HG02840 (cell line): ENCODE measurements around the gene ETF1.
A peak's percentile ranks its signal among the peaks of the same experiment; 100 is the strongest.

Source experiments
- ATAC-seq: cut with Tn5 transposase; IDR thresholded peaks from one replicate; pipeline ENCODE4 v1.9.1; 2021; ENCODE audit warnings: mild to moderate bottlenecking, moderate library complexity, moderate number of reproducible peaks; ENCODE audit not compliant: unreplicated experiment, low FRiP score

The ETF1 gene

DNA sequence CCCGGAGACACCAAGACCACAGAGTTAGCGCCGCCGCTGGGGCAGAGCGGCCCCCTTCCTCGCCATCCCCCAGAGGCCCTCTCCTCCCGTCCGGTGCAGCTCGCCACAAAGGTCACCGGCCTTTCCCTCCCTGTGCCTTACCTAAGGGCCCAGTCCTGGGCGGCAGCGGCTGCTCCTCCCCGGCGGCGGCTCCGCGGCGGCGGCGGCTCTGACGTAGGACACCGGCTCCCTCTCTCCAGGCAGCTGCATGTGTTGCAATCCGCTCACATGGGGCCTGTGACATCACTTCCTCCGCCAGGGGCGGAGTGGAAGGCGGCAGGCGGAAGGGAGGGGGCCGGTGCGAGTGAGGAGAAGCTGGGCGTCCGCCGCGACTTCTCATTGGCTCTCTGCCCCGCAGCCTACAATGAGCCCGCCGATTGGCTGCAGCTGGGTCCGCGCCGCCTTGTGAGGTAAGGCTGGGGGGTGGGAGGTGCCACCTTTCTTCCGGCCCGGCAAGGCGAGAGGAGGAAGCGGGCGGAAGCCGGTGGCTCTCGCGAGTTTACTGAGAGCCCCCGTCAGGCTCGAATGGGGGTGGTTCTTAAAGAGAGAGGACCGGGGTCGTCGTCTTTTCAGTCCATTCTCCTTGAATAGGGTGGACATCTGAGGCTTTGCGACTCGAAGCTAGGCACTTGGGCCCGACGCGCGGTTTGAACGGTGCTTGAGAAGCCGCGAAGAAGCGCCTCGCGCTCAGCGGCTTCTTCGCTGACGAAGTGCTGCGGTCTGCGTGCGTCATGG, at the start of gene ETF1:
ETF1 (minus strand) TSS at position 281 of the 774 bp plus-strand sequence. CDS start 318 bp downstream, outside the sequence.
- ATAC-seq, result peak; percentile 91

DNA sequence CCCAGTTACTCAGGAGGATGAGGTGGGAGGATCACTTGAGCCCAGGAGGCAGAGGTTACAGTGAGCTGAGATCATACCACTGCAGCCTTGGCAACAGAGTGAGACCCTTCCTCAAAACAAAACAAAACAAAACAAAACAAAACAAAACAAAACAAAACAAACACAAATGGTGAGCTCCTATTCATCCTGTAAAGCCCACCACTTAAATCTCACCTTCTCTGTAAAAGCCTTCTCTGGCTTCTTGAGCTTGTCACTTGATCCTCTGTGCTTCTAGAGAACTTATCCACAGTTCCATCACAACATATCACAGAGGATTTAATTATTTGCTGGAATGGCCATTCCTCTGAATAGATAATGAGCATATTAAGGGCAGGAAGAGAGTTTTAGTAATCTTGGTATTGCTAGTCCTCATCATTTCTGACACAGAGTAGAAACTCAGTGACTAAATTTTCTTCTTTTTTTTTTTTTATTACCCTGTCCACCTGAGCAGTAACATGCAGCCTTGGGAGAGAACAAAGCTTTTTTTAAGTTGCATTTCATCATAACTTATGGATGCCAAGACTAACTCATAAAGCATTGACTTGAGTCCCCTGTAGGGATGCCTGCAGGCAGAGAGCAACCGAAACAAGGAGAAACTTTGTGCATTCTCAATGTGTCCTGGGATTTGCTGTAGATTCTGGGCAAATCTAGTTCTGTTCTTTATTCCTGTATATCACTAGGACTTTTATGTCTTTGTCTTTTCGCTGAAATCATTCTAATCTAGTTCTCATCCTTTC, 45.2 kb upstream of the ETF1 start:
- no peak for ATAC-seq

- ATAC-seq, result no peak
These were observed 42.1 kb upstream of the ETF1 start for GRCh38 chr5:138585157-138585556.

- ATAC-seq, result no peak
These were observed 41.1 kb upstream of the ETF1 start for GRCh38 chr5:138583984-138584637.

- no peak for ATAC-seq
These were observed 39.9 kb upstream of the ETF1 start for GRCh38 chr5:138582959-138583358.

- no peak for ATAC-seq
These were observed 37.7 kb upstream of the ETF1 start for GRCh38 chr5:138580777-138581176.

GRCh38 chr5:138580001-138580400, 37.0 kb upstream of the ETF1 start:
- no peak for ATAC-seq

DNA sequence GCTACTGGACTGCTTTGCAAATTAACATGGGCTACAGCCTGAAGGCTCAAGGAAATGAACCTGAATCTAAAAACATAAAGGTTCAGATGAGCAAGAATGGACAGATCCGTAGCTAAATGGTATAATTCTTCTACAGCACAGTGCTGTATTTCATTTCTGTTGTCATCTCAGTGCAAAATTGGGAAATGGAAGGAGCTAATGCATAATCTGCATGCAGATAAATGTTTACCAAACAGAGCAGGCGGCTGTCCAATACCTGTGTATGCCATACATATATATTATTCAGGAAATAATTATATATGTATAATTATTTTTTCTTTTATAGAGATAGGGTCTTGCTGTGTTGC, 36.5 kb upstream of the ETF1 start:
- no peak for ATAC-seq

GRCh38 chr5:138577452-138577851, 34.4 kb upstream of the ETF1 start:
- ATAC-seq, result no peak

GRCh38 chr5:138575194-138576015, 32.4 kb upstream of the ETF1 start, which contains the start of gene HSPA9:
Gene HSPA9 (minus strand): TSS chr5:138575401. CDS start chr5:138575318, 83 bp downstream.
- ATAC-seq, result peak; percentile 89

- ATAC-seq, result no peak
These were observed 31.7 kb upstream of the ETF1 start for GRCh38 chr5:138574744-138575193.

GRCh38 chr5:138573949-138574670, 31.1 kb upstream of the ETF1 start:
- no peak for ATAC-seq

DNA sequence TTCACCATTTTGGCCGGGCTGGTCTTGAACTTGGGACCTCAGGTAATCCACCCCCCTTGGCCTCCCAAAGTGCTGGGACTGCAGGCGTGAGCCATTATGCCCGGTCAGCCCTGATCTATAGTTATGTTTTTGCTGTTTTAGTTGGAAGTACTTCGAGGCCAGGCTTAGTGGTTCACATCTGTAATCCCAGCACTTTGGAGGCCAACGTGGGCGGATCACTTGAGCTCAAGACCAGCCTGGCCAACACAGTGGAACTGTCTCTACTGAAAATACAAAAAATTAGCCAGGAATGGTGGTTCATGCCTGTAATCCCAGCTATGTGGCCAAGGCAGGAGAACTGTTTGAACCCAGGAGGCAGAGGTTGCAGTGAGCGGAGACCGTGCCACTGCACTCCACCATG, 30.2 kb upstream of the ETF1 start:
- no peak for ATAC-seq

- ATAC-seq, result no peak
These were observed 27.8 kb upstream of the ETF1 start for GRCh38 chr5:138570871-138571270.

DNA sequence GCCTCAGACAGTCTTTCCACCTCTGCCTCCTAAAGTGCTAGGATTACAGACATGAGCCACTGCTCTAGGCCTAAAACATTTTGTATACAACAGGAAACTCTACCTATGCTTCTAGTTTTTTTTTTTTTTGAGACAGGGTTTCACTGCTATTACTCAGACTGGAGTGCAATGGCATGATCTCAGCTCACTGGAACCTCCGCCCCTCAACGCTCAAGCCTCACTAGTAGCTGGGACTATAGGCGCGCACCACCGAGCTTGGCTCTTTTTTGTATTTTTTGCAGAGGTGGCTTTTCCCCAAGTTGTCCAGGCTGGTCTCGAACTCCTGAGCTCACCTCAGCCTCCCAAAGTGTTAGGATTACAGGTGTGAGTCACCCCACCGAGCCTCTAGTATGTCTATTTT, 26.7 kb upstream of the ETF1 start:
- no peak for ATAC-seq

DNA sequence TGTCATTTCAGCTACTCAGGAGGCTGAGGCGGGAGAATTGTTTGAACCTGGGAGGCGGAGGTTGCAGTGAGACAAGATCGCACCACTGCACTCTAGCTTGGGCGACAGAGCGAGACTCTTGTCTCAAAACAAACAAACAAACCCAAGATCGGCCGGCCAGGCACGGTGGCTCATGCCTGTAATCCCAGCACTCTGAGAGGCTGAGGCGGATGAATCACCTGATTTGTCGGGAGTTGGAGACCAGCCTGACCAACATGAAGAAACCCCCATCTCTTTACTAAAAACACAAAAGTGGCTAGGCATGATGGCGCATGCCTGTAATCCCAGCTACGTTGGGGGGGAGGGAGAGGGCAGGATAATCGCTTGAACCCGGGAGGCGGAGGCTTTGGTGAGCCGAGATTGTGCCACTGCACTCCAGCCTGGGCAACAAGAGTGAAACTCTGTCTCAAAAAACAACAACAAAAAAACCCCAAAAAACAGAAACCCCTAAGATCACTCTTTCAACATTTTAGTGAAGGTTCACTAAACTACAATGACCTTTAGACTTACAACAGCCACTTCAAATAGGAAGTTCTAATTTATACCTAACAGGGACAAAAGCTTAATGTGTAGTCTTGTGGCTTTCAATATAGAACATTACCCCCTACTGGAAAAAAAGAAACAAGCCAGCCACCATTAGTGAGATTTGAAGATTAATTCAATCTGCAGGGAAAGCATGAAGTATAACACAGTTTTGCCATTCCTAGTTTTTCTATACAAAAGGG, 25.2 kb upstream of the ETF1 start:
- ATAC-seq, result no peak

- ATAC-seq, result no peak
These were observed 23.8 kb upstream of the ETF1 start for GRCh38 chr5:138566792-138567191.

- no peak for ATAC-seq
These were observed 22.2 kb upstream of the ETF1 start for GRCh38 chr5:138565100-138565821.
